Right lobe of liver (tissue), 4 donors: ENCODE data around the gene MGAT3.

Source experiments
- CTCF ChIP-seq, 4 donors: fragments of 200-600 bp in 3 of 4; fragments of 450-650 bp in 1 of 4; IDR thresholded peaks; one replicate each; pipeline versions ENCODE4 v1.5.1 to v1.8.0; 2016 to 2022; ENCODE audit warnings: antibody characterized with exemption in 4 of 4, mild to moderate bottlenecking in 2 of 4
- POLR2A ChIP-seq: fragments of 450-650 bp; IDR thresholded peaks from one replicate; pipeline ENCODE4 v1.6.1; 2017; ENCODE audit warnings: antibody characterized with exemption, mild to moderate bottlenecking
- donor health status: DM: no; HTN: no; CAD: no.
- donor health status: DM: no; HTN: no; CAD: no.
- donor health status: DM: no; HTN: yes; CAD: no.

- TF ChIP-seq CTCF (IDR thresholded peaks at IDR 0.05) (no peak), POLR2A (no peak)
Measured at GRCh38 chr22:39418696-39419095, 38.1 kb upstream of the MGAT3 start.
